Neuronal stem cell (in vitro differentiated cells): ENCODE data around the gene C1QTNF6.

Source experiments
- DNase-seq: peaks from one replicate; pipeline ENCODE4 v3.0.0-alpha.2; 2013; ENCODE audit warnings: low spot score
- H2AFZ ChIP-seq: one replicate; pipeline ENCODE4 v1.6.1; 2013; ENCODE audit warnings: mild to moderate bottlenecking, low read length, inconsistent platforms
- H2AK5ac ChIP-seq: 2 replicates; pipeline ENCODE4 v1.6.1; 2013; ENCODE audit warnings: low read depth, mild to moderate bottlenecking, inconsistent platforms, low read length, moderate library complexity, mixed read lengths
- H2BK120ac ChIP-seq: 2 replicates; pipeline ENCODE4 v1.6.1; 2013; ENCODE audit warnings: low read depth, mild to moderate bottlenecking, inconsistent platforms, low read length, moderate library complexity, mixed read lengths
- H2BK12ac ChIP-seq: one replicate; pipeline ENCODE4 v1.6.1; 2013; ENCODE audit warnings: low read length, inconsistent platforms
- H2BK15ac ChIP-seq: 2 replicates; pipeline ENCODE4 v1.6.1; 2013; ENCODE audit warnings: mild to moderate bottlenecking, low read length, inconsistent platforms, mixed read lengths
- H2BK5ac ChIP-seq: one replicate; pipeline ENCODE4 v1.6.1; 2013; ENCODE audit warnings: inconsistent platforms, mild to moderate bottlenecking, low read length, moderate library complexity
- H3K14ac ChIP-seq: one replicate; pipeline ENCODE4 v1.6.1; 2013; ENCODE audit warnings: low read length, inconsistent platforms
- H3K18ac ChIP-seq: 2 replicates; pipeline ENCODE4 v1.6.1; 2013; ENCODE audit warnings: low read length, inconsistent platforms
- H3K23ac ChIP-seq: 2 replicates; pipeline ENCODE4 v1.6.1; 2013; ENCODE audit warnings: low read depth, mild to moderate bottlenecking, mixed read lengths, low read length, inconsistent platforms; ENCODE audit not compliant: poor library complexity
- H3K27ac ChIP-seq: replicated peaks from 3 replicates; pipeline ENCODE4 v1.5.1; 2013; ENCODE audit warnings: low read length, inconsistent platforms
- H3K27me3 ChIP-seq, 3 experiments: 2 replicates each; pipeline ENCODE4 v1.6.1; 2013; ENCODE audit warnings: low read length in 3 of 3, mild to moderate bottlenecking in 2 of 3, inconsistent platforms in 1 of 3, low read depth in 1 of 3, mixed read lengths in 1 of 3, moderate library complexity in 1 of 3; ENCODE audit not compliant: control insufficient read depth in 3 of 3, insufficient read depth in 3 of 3
- H3K36me3 ChIP-seq, 2 donors: replicated peaks in 1 of 2; 2 replicates each; pipeline ENCODE4 v1.6.1; 2013; ENCODE audit warnings: low read length in 2 of 2; ENCODE audit not compliant: control insufficient read depth in 2 of 2, insufficient read depth in 2 of 2
- H3K4ac ChIP-seq: 2 replicates; pipeline ENCODE4 v1.6.1; 2013; ENCODE audit warnings: inconsistent platforms, mild to moderate bottlenecking, low read length, moderate library complexity
- H3K4me1 ChIP-seq, 2 donors: 1 replicate in 1 of 2; 2 replicates in 1 of 2; pipeline ENCODE4 v1.6.1; 2013; ENCODE audit warnings: low read length in 2 of 2, low read depth in 1 of 2; ENCODE audit not compliant: control insufficient read depth in 2 of 2, insufficient read depth in 1 of 2
- H3K4me2 ChIP-seq: one replicate; pipeline ENCODE4 v1.6.1; 2013; ENCODE audit warnings: mild to moderate bottlenecking, low read length, inconsistent platforms; ENCODE audit not compliant: insufficient read depth, poor library complexity, severe bottlenecking
- H3K4me3 ChIP-seq, 2 donors: 2 replicates each; pipeline ENCODE4 v1.5.1; 2013; ENCODE audit warnings: low read length in 2 of 2, mild to moderate bottlenecking in 2 of 2, inconsistent platforms in 1 of 2, moderate library complexity in 1 of 2
- H3K79me1 ChIP-seq: one replicate; pipeline ENCODE4 v1.6.1; 2013; ENCODE audit warnings: low read depth, mild to moderate bottlenecking, inconsistent platforms, low read length, moderate library complexity
- H3K9ac ChIP-seq: one replicate; pipeline ENCODE4 v1.6.1; 2013; ENCODE audit warnings: mild to moderate bottlenecking, low read depth, low read length, inconsistent platforms; ENCODE audit not compliant: poor library complexity
- H3K9me3 ChIP-seq, 2 donors: replicated peaks in 1 of 2; 2 replicates each; pipeline versions ENCODE3 to v1.6.1; 2013; ENCODE audit warnings: low read length in 2 of 2, mild to moderate bottlenecking in 2 of 2, inconsistent platforms in 1 of 2, low read depth in 1 of 2, mixed read lengths in 1 of 2, moderate library complexity in 1 of 2; ENCODE audit not compliant: control insufficient read depth in 2 of 2, insufficient read depth in 1 of 2
- H4K8ac ChIP-seq: one replicate; pipeline ENCODE4 v1.6.1; 2013; ENCODE audit warnings: low read depth, mild to moderate bottlenecking, inconsistent platforms, low read length, moderate library complexity
- H4K91ac ChIP-seq: one replicate; pipeline ENCODE4 v1.6.1; 2013; ENCODE audit warnings: low read length, low read depth, mild to moderate bottlenecking, inconsistent platforms; ENCODE audit not compliant: poor library complexity
- WGBS, 2 donors: extraction: QIAGEN DNeasy Blood & Tissue Kit; methylation state at CpG; one replicate each; pipeline ENCODE4 v1.1.7; 2013; ENCODE audit warnings: missing lambda C conversion rate in 2 of 2, mixed read lengths in 1 of 2; ENCODE audit not compliant: insufficient read length in 2 of 2, insufficient replicate concordance in 1 of 2; ENCODE audit errors: extremely low coverage in 2 of 2; 5-methylcytosine and 5-hydroxymethylcytosine counted together

The C1QTNF6 gene

GRCh38 chr22:37145180-37146050, 42.6 kb downstream of the C1QTNF6 start:
- Histone ChIP-seq H3K27me3 (peaks cover 0 to 4% (median 0%) of the 10 kb centered on the region in 3 experiments), H3K23ac (no peak overlapping the region)

GRCh38 chr22:37144180-37144554, 43.9 kb downstream of the C1QTNF6 start:
- H4K8ac ChIP-seq: no peak overlapping the region
- H2BK120ac ChIP-seq: no peak overlapping the region
- H3K27me3 ChIP-seq: peaks cover 0 to 4% (median 0%) of the 10 kb centered on the region in 3 experiments
- no peak overlapping the region for H3K27ac ChIP-seq
- H2BK15ac ChIP-seq: peak overlapping the region; percentile 34
- no peaks in the 10 kb centered on the region for H3K36me3 ChIP-seq
- H2AFZ ChIP-seq: no peak overlapping the region
- no peak for DNase-seq
- H4K91ac ChIP-seq: no peak overlapping the region
- H3K79me1 ChIP-seq: no peaks in the 10 kb centered on the region
- no peak overlapping the region for H3K23ac ChIP-seq
- no peaks in the 10 kb centered on the region for H3K9me3 ChIP-seq
- no peak overlapping the region for H2BK5ac ChIP-seq
- H2AK5ac ChIP-seq: peak overlapping the region; percentile 64
- H3K4ac ChIP-seq: no peak overlapping the region
- no CpG with 5 or more reads among the region's 10 CpGs for WGBS, 2 donors
- H3K4me3 ChIP-seq: no peak overlapping the region
- H3K4me2 ChIP-seq: no peak overlapping the region
- peak overlapping the region; percentile 41 for H3K18ac ChIP-seq
- peaks cover 6 to 11% of the 10 kb centered on the region in 2 donors for H3K4me1 ChIP-seq
- peak overlapping the region; percentile 50 for H3K9ac ChIP-seq
- H2BK12ac ChIP-seq: no peak overlapping the region
- no peak overlapping the region for H3K14ac ChIP-seq

More at GRCh38 chr22:37145180-37146050, 42.6 kb downstream of the C1QTNF6 start:
- H2BK15ac ChIP-seq: peak overlapping the region; percentile 62
- H3K9ac ChIP-seq: no peak overlapping the region
- no peak overlapping the region for H3K4ac ChIP-seq
- H2BK5ac ChIP-seq: no peak overlapping the region
- no peak overlapping the region for H3K4me2 ChIP-seq
- peaks cover 0 to 2% of the 10 kb centered on the region in 2 donors for H3K9me3 ChIP-seq
- H2AK5ac ChIP-seq: peak overlapping the region; percentile 64
- no peak overlapping the region for H3K14ac ChIP-seq
- H2BK12ac ChIP-seq: no peak overlapping the region
- H3K4me1 ChIP-seq: peaks cover 11 to 13% of the 10 kb centered on the region in 2 donors
- H3K4me3 ChIP-seq: no peak overlapping the region
- no CpG with 5 or more reads among the region's 17 CpGs for WGBS, 2 donors
- DNase-seq: no peak
- H3K36me3 ChIP-seq: no peaks in the 10 kb centered on the region
- H2BK120ac ChIP-seq: no peak overlapping the region
- no peak overlapping the region for H4K8ac ChIP-seq
- no peak overlapping the region for H3K27ac ChIP-seq
- no peaks in the 10 kb centered on the region for H3K79me1 ChIP-seq
- H4K91ac ChIP-seq: no peak overlapping the region
- H3K18ac ChIP-seq: peak overlapping the region; percentile 42
- H2AFZ ChIP-seq: peak overlapping the region; percentile 65

DNA sequence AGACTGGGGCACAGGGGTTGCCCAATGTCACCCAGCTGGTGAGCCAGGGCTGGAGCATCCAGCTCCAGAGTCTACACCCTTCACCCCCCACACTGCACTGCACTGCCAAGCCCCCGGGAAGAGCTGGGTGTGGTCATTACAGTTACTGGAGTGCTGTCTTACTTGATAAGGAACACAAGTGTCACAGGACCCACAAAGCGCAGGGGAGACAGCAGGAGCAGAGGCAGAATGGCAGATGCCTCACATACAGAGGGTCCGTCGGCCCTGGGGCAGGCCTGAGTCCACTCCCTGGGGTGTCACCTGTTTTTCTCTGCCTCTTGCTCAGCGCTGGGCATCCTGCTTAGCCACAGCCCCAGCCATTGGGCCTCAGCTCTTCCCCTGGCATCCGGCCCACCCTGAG, 46.1 kb downstream of the C1QTNF6 start:
- Histone ChIP-seq H3K27ac (no peak overlapping the region), H2BK120ac (no peak overlapping the region), H3K79me1 (no peaks in the 10 kb centered on the region), H3K14ac (no peak overlapping the region), H2BK15ac (peak overlapping the region; percentile 17), H3K4me1 (peaks cover 6 to 11% of the 10 kb centered on the region in 2 donors), H2AFZ (no peak overlapping the region), H3K9ac (peak overlapping the region; percentile 38), H3K4me2 (no peak overlapping the region), H3K9me3 (no peaks in the 10 kb centered on the region), H2BK12ac (no peak overlapping the region), H2BK5ac (no peak overlapping the region), H4K8ac (no peak overlapping the region), H3K4me3 (no peak overlapping the region), H3K27me3 (peaks cover 0 to 4% (median 0%) of the 10 kb centered on the region in 3 experiments), H4K91ac (no peak overlapping the region), H2AK5ac (no peak overlapping the region), H3K18ac (peak overlapping the region; percentile 52), H3K23ac (peak overlapping the region; percentile 37), H3K36me3 (no peaks in the 10 kb centered on the region), H3K4ac (no peak overlapping the region)
- no peak for DNase-seq
- no CpG with 5 or more reads among the region's 6 CpGs for WGBS, 2 donors

DNA sequence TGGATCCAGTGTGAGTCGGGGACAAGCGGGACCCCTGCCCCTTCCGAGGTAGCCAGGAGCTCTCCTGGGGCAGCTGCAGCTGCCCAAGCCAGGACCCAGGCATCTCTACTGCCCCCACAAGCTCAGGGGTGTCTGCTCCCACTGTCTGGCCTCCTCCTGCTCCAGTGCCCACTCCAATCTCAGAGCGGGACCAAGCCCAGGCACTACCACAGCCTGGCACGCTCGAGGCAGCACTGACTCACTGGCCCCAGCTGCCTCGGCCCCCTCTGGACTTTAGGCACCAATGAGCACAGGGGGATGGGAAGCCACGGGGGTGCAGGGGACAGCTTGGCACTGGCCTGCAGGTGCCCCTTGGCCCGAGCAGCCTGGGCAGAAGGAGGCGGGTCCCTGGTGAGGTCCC, 46.6 kb downstream of the C1QTNF6 start:
- Histone ChIP-seq H3K36me3 (no peaks in the 10 kb centered on the region), H3K27me3 (peaks cover 0 to 4% (median 0%) of the 10 kb centered on the region in 3 experiments), H3K9ac (no peak overlapping the region), H3K23ac (no peak overlapping the region), H3K79me1 (no peaks in the 10 kb centered on the region), H3K4me2 (no peak overlapping the region), H3K4me3 (no peak overlapping the region), H2AK5ac (peak overlapping the region; percentile 15), H2AFZ (no peak overlapping the region), H2BK15ac (no peak overlapping the region), H3K4ac (no peak overlapping the region), H4K8ac (no peak overlapping the region), H2BK5ac (no peak overlapping the region), H4K91ac (no peak overlapping the region), H3K27ac (no peak overlapping the region), H3K18ac (peak overlapping the region; percentile 15), H3K4me1 (peaks cover 6 to 11% of the 10 kb centered on the region in 2 donors), H3K14ac (no peak overlapping the region), H2BK120ac (no peak overlapping the region), H2BK12ac (no peak overlapping the region), H3K9me3 (no peaks in the 10 kb centered on the region)
- no CpG with 5 or more reads among the region's 10 CpGs for WGBS, 2 donors
- no peak for DNase-seq
